ENCODE measurements around the gene ZNF136.

ZNF136 gene

DNA sequence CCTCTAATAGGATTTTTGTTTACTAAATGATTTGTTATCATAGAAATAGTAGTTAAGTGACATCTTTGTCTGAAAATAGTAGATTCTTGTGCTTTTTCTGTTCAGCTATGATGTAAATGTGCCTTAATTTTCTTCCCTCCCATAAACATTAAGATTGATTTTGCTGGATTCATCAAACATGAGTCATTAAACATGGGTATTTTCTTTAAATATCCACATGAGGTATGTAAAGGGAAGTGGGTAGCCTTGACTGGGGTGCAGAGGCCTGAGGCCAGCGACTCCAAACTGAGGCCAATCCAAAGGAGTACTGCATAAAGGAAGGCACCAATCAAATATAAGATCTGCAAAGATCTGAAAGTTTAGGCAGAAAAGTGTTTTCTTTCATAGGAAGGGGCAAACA, 3.7 kb downstream of the ZNF136 start:
- CTCF ChIA-PET: no interaction called here
- POLR2A ChIA-PET: no interaction called here
- TF ChIP-seq, protein P1, sequence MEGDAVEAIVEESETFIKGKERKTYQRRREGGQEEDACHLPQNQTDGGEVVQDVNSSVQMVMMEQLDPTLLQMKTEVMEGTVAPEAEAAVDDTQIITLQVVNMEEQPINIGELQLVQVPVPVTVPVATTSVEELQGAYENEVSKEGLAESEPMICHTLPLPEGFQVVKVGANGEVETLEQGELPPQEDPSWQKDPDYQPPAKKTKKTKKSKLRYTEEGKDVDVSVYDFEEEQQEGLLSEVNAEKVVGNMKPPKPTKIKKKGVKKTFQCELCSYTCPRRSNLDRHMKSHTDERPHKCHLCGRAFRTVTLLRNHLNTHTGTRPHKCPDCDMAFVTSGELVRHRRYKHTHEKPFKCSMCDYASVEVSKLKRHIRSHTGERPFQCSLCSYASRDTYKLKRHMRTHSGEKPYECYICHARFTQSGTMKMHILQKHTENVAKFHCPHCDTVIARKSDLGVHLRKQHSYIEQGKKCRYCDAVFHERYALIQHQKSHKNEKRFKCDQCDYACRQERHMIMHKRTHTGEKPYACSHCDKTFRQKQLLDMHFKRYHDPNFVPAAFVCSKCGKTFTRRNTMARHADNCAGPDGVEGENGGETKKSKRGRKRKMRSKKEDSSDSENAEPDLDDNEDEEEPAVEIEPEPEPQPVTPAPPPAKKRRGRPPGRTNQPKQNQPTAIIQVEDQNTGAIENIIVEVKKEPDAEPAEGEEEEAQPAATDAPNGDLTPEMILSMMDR (IDR thresholded peaks at IDR 0.05; ENCODE audit: control extremely low read depth, extremely low read depth, low read depth, missing control alignments): no peak

DNA sequence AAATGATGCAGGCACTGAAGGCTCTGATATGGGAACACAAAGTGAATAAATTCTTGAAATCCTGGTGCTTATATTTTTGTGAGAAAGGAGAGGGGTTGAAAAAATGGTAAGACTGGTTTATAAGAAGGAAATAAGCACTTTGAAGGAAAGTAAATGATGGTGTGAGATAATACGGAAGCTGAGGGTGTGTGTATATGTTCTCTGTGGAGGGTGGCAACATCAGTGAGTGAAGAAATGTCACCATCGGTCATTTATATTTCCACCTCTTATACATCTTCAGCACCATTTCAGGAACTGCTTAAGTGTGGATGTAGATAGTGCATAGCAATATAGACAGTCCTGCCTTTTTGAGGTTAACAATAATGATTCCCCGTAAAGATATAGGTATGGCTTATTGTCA, 17.5 kb downstream of the ZNF136 start:
- ChIA-PET CTCF (no interaction called here), POLR2A (no interaction called here)
- DNase-seq (ENCODE audit: extremely low spot score): no peak

More for the DNA sequence above, 3.7 kb downstream of the ZNF136 start:
- DNase-seq (ENCODE audit: extremely low spot score): no peak

DNA sequence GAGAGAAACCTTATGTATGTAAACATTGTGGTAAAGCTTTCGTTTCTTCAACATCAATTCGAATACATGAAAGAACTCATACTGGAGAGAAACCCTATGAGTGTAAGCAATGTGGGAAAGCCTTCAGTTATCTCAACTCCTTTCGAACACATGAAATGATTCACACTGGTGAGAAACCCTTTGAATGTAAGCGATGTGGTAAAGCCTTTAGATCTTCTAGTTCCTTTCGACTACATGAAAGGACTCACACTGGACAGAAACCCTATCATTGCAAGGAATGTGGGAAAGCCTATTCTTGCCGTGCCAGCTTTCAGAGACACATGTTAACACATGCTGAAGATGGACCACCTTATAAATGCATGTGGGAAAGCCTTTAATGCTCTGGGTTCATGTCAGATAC, 24.7 kb downstream of the ZNF136 start:
- CTCF ChIA-PET: no interaction called here

More for the DNA sequence above, 17.5 kb downstream of the ZNF136 start:
- TF ChIP-seq, protein P1 (IDR thresholded peaks at IDR 0.05; ENCODE audit: control extremely low read depth, extremely low read depth, low read depth, missing control alignments): no peak

DNA sequence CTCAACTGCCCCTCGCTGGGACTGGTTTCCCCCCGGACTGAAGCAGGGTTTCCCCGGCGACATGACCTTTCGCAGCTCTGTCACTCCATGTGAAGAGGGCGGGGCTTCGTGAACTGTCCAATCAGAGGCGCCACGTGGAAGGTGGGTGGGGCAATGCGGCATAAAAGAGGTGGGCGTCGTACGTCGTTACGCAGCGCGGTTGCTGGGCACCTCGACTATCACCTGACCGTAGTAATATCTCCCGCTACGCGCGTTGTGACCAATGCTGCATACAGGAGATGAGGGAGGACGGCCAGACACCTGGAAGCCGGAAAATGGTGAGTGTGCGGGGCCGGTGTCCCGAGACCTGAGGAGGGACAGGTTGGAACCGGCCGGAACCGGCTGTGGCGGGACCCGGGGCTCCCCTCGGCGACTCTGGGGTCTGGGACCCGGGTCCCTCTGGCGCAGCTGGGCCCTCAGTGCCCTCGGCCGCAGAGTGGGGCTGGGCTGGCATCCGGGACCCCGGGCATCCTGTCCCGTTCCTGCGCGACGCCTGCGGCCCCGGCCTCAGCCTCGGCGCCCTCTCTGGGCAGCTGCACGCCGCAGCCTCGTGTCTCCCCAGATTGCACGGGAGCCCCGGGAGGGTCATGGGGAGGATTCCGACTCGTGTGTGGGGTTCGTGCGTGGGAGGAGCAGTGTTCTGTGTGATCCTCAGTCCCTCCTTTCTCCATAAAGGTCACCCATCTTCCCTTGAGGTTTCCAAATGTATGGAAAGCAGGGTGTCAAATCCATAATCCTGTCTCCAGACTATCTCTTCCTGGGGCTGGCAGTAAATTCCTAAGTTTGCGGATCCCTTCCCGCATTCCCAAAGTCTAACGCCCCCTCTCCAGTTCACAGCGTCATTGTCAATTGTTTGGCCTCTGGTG, 32.2 kb downstream of the ZNF136 start:
- peak; percentile 38 for DNase-seq (ENCODE audit: extremely low spot score)
- TF ChIP-seq, protein P1 (IDR thresholded peaks at IDR 0.05; ENCODE audit: control extremely low read depth, extremely low read depth, low read depth, missing control alignments): no peak
- ChIA-PET CTCF (interaction anchor here (1.4 to 1.7 kb wide), 2 partner anchors 12 to 136 kb away, joined by 3 to 8 read pairs; no protein-coding TSS in a partner anchor), POLR2A (no interaction called here)

More for the DNA sequence above, 24.7 kb downstream of the ZNF136 start:
- TF ChIP-seq, protein P1 (IDR thresholded peaks at IDR 0.05; ENCODE audit: control extremely low read depth, extremely low read depth, low read depth, missing control alignments): no peak
- POLR2A ChIA-PET: no interaction called here
- DNase-seq (ENCODE audit: extremely low spot score): no peak

DNA sequence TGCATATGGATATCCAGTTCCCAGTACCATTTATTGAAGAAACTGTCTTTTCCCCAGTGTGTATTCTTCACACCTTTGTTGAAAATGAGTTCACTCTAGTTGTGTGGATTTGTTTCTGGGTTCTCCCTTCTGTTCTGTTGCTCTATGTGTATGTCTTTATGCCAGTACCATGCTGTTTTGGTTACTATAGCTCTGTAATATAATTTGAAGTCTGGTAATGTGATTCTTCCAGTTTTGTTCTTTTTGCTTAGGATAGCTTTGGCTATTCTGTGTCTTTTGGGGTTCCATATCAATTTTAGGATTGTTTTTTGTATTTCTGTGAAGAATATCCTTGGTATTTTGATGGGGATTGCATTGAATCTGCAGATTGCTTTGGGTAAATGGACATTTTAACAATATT, 35.2 kb downstream of the ZNF136 start:
- POLR2A ChIA-PET: no interaction called here
- no peak for DNase-seq (ENCODE audit: extremely low spot score)
- TF ChIP-seq, protein P1 (IDR thresholded peaks at IDR 0.05; ENCODE audit: control extremely low read depth, extremely low read depth, low read depth, missing control alignments): no peak
- CTCF ChIA-PET: no interaction called here

DNA sequence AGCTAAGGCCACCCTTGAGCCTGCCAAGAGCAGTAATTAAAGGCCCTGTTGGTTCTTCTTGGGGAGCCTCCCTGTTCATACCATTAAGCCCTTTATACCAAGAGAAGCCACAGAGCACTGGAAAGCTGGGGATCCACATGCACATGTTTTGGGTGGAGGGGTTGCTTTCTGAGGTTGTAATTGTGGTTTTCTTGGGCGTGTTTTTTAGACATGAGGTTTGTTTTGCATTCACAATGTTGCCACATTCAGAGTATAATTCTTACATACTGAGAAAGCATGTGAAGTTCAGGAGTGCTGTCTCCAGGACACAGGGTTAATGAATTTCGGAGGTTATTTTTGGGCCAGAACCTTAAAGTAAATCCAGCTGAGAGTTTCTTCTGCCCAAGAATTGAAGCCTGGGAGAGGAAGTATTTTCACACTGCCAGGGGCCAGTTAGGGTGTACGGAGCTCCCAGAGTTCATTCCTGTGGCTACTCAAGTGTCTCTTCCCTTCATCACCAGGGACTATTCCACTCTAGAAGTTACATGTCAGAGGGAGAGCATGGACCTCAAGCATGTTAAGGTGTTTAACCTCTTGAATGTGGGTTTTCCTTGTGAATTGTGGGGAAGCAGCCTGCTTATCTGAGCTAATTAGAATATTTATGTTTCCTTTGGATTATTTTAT, 37.0 kb downstream of the ZNF136 start:
- TF ChIP-seq, protein P1 (IDR thresholded peaks at IDR 0.05; ENCODE audit: control extremely low read depth, extremely low read depth, low read depth, missing control alignments): no peak
- CTCF ChIA-PET: no interaction called here
- DNase-seq (ENCODE audit: extremely low spot score): no peak
- POLR2A ChIA-PET: no interaction called here

Data from GM10248 (cell line).